HK-2 (cell line): ENCODE results near the gene BORA.
A peak's percentile ranks its signal among the peaks of the same experiment; 100 is the strongest.
"Not testable (repeated sequence)": the region's sequence is repeated elsewhere in the genome, so short reads cannot be mapped to it uniquely, and the experiment has no call there.

Source experiments
- DNase-seq: peaks from one replicate; pipeline ENCODE4 v3.0.0-alpha.2; 2018; ENCODE audit not compliant: unreplicated experiment

BORA gene

GRCh38 chr13:72727417-72728289 is at the start of gene BORA, which contains the start of gene MZT1:
Gene BORA, plus strand, starts transcription at chr13:72727923. Its CDS starts 1,018 bp downstream, at chr13:72728941.
Gene MZT1, minus strand, starts transcription at chr13:72727629. Its CDS starts 27 bp downstream, at chr13:72727602.
- peak; percentile 94 for DNase-seq

- DNase-seq: no peak
Observed at GRCh38 chr13:72678312-72678711, 49.4 kb upstream of the BORA start.

GRCh38 chr13:72680353-72680752 is 47.4 kb upstream of the BORA start:
- no peak for DNase-seq

- no peak for DNase-seq
Observed at GRCh38 chr13:72686766-72687165, 41.0 kb upstream of the BORA start.

- no peak for DNase-seq
Observed at GRCh38 chr13:72689181-72689696, 38.5 kb upstream of the BORA start.

GRCh38 chr13:72692884-72693514 is 34.7 kb upstream of the BORA start:
- no peak for DNase-seq

GRCh38 chr13:72693832-72694231 is 33.9 kb upstream of the BORA start:
- DNase-seq: no peak

GRCh38 chr13:72694314-72694713 is 33.4 kb upstream of the BORA start:
- no peak for DNase-seq

- DNase-seq: no peak
Observed at GRCh38 chr13:72696579-72696978, 31.1 kb upstream of the BORA start.

- DNase-seq: no peak
Observed at GRCh38 chr13:72698164-72698563, 29.6 kb upstream of the BORA start.

GRCh38 chr13:72700509-72700908 is 27.2 kb upstream of the BORA start:
- no peak for DNase-seq

GRCh38 chr13:72716776-72717175 is 10.9 kb upstream of the BORA start:
- no peak for DNase-seq

GRCh38 chr13:72726185-72726584 is 1.5 kb upstream of the BORA start:
- DNase-seq: not testable (repeated sequence)

- peak; percentile 5 for DNase-seq
Observed at GRCh38 chr13:72726726-72727416, 852 bp upstream of the BORA start.

- DNase-seq: no peak
Observed at GRCh38 chr13:72728290-72728605, 525 bp downstream of the BORA start.

- DNase-seq: no peak
Observed at GRCh38 chr13:72737033-72737432, 9.3 kb downstream of the BORA start.

- no peak for DNase-seq
Observed at GRCh38 chr13:72740015-72740414, 12.3 kb downstream of the BORA start.

GRCh38 chr13:72745260-72745659 is 17.5 kb downstream of the BORA start:
- DNase-seq: no peak

- DNase-seq: no peak
Observed at GRCh38 chr13:72751220-72751619, 23.5 kb downstream of the BORA start.

- DNase-seq: no peak
Observed at GRCh38 chr13:72754111-72754510, 26.4 kb downstream of the BORA start.

GRCh38 chr13:72757792-72758535 is 30.2 kb downstream of the BORA start:
- DNase-seq: no peak

- DNase-seq: no peak
Observed at GRCh38 chr13:72760189-72760588, 32.5 kb downstream of the BORA start.
